Esophagus muscularis mucosa (tissue), 4 donors: ENCODE data around the gene POLR2E. TPM values are rescaled to one million over a fixed set of nuclear protein-coding genes. Genes with fewer than 3 reads are reported as not detected.
A peak's percentile ranks its signal among the peaks of the same experiment; 100 is the strongest.

Experiments
- DNase-seq: peaks from one replicate; pipeline ENCODE4 v3.0.0-alpha.2; 2017; ENCODE audit errors: extremely low spot score
- H3K27ac ChIP-seq, 4 donors: fragments of 200-600 bp; sonication (generic); replicated peaks in 1 of 4; 1 replicate in 3 of 4; 2 replicates in 1 of 4; pipeline ENCODE4 v1.5.1; 2016 to 2019; ENCODE audit warnings: mild to moderate bottlenecking in 1 of 4
- H3K27me3 ChIP-seq, 4 donors: fragments of 200-600 bp; sonication (generic); one replicate each; pipeline versions ENCODE4 v1.5.1 to v1.6.0; 2016 to 2019
- H3K36me3 ChIP-seq, 4 donors: fragments of 200-600 bp; sonication (generic); one replicate each; pipeline ENCODE4 v1.5.1; 2016 to 2019
- H3K4me1 ChIP-seq, 4 donors: fragments of 200-600 bp; sonication (generic); one replicate each; pipeline ENCODE4 v1.5.1; 2016 to 2019
- H3K4me3 ChIP-seq, 4 donors: fragments of 200-600 bp; sonication (generic); 1 replicate in 2 of 4; 2 replicates in 2 of 4; pipeline ENCODE4 v1.5.1; 2016 to 2019; ENCODE audit warnings: mild to moderate bottlenecking in 4 of 4, moderate library complexity in 1 of 4
- H3K9me3 ChIP-seq, 4 donors: fragments of 200-600 bp; sonication (generic); 1 replicate in 3 of 4; 2 replicates in 1 of 4; pipeline ENCODE4 v1.5.1; 2016 to 2019
- EP300 ChIP-seq: sonication (generic); formaldehyde crosslinking; IDR thresholded peaks from one replicate; pipeline ENCODE4 v1.6.1; 2017; ENCODE audit warnings: antibody characterized with exemption
- POLR2A ChIP-seq: fragments of 450-650 bp; IDR thresholded peaks from one replicate; pipeline ENCODE4 v1.6.1; 2017; ENCODE audit warnings: antibody characterized with exemption, moderate library complexity, mild to moderate bottlenecking, low read depth
- POLR2AphosphoS5 ChIP-seq, 2 donors: sonication (generic); formaldehyde crosslinking; IDR thresholded peaks; one replicate each; pipeline ENCODE4 v1.6.1; 2017; ENCODE audit warnings: antibody characterized with exemption in 2 of 2
- WGBS: methylation state at CpG from one replicate; pipeline ENCODE4 v1.1.5; 2018; 5-methylcytosine and 5-hydroxymethylcytosine counted together
- intact Hi-C: fragments of 100-400 bp; cut with DNase I; formaldehyde crosslinking; loops from one replicate; pipeline ENCODE4 v1.15.1; 2023
- total RNA-seq, 4 donors: library from RNA; depleted of rRNA; stranded (reverse); fragments of >200 nt; gene quantifications; one replicate each; pipeline versions ENCODE4 v1.1.0 to v1.2.1, GENCODE V29; 2016
- TF ChIP-seq, protein P1 (sequence below), 3 experiments: fragments of 200-600 bp in 2 of 3; fragments of 450-650 bp in 1 of 3; sonication (generic) in 2 of 3; IDR thresholded peaks; one replicate each; pipeline ENCODE4 v1.5.1; 2017 to 2019; ENCODE audit warnings: antibody characterized with exemption in 3 of 3, mild to moderate bottlenecking in 2 of 3, moderate library complexity in 1 of 3

Gene POLR2E
- total RNA-seq, 4 donors from 2014 or later = 96.8 to 198 (median 135) TPM

GRCh38 chr19:1073063-1073955 is 21.9 kb downstream of the POLR2E start:
- intact Hi-C loops = no loop called here
- Histone ChIP-seq H3K4me1 (peaks cover 7 to 31% (median 25%) of the 10 kb centered on the region in 4 donors), H3K27ac (no peak overlapping the region), H3K27me3 (peaks cover 8 to 63% (median 23%) of the 10 kb centered on the region in 4 donors), H3K36me3 (no peaks in the 10 kb centered on the region), H3K4me3 (no peak overlapping the region), H3K9me3 (no peaks in the 10 kb centered on the region)
- TF ChIP-seq POLR2A = no peak
- no peak for TF ChIP-seq POLR2AphosphoS5 (IDR thresholded peaks at IDR 0.05)
- no peak for DNase-seq
- 91% methylated on average over 16 of the region's 30 CpGs for WGBS

GRCh38 chr19:1072371-1073015 is 22.7 kb downstream of the POLR2E start:
- Histone ChIP-seq H3K27ac (no peak overlapping the region), H3K4me1 (peaks cover 8 to 33% (median 32%) of the 10 kb centered on the region in 4 donors), H3K9me3 (no peaks in the 10 kb centered on the region), H3K36me3 (no peaks in the 10 kb centered on the region), H3K4me3 (no peak overlapping the region), H3K27me3 (peaks cover 8 to 72% (median 31%) of the 10 kb centered on the region in 4 donors)
- intact Hi-C loops = no loop called here
- 86% methylated on average over 11 of the region's 11 CpGs for WGBS
- TF ChIP-seq POLR2A (no peak), POLR2AphosphoS5 (IDR thresholded peaks at IDR 0.05) (no peak), EP300 (no peak)
- TF ChIP-seq, protein P1, sequence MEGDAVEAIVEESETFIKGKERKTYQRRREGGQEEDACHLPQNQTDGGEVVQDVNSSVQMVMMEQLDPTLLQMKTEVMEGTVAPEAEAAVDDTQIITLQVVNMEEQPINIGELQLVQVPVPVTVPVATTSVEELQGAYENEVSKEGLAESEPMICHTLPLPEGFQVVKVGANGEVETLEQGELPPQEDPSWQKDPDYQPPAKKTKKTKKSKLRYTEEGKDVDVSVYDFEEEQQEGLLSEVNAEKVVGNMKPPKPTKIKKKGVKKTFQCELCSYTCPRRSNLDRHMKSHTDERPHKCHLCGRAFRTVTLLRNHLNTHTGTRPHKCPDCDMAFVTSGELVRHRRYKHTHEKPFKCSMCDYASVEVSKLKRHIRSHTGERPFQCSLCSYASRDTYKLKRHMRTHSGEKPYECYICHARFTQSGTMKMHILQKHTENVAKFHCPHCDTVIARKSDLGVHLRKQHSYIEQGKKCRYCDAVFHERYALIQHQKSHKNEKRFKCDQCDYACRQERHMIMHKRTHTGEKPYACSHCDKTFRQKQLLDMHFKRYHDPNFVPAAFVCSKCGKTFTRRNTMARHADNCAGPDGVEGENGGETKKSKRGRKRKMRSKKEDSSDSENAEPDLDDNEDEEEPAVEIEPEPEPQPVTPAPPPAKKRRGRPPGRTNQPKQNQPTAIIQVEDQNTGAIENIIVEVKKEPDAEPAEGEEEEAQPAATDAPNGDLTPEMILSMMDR (IDR thresholded peaks at IDR 0.05) = no peak
- DNase-seq = no peak

DNA sequence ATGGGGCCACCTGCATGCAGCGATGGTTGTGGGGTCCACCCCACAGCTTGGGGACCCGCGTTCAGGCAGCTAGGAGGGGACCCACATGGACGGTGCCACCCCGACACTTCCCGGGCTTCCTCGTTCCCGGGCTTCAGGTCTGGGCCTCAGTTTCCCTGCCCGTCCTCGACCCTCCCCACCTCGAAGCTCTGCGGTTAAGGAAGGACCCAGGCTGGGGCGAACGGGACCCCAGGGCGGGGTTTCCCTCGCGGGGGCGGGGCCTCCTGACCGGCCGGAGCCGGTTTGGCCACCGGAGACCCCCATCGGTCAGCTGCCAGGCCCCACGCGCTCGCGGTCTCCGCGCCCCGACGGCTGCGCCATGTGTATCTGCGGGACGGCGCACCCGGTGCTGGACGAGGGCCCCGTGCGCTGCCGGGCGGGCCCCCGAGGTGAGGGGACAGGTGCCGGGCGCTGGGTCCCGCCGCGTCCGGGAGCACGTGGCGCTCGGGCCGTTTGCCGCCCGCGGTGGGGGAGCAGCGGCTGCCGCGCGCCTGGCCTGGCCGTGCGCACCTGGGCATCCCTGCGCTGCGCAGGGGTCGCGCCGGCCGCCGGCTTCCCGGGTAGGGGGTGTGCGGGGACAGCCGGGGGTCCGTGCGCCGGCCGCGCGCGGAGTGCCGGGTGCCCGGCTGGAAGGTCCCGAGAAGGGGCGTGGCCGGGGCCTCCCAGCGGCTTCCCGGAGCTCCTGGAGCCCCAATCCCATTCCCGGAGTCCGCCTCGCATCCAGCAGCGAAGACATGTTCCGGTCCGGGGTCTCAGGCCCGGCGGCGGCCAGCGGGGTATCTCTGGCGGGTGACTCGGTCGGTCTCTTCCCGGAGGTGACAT is 24.0 kb downstream of the POLR2E start:
- intact Hi-C loops = no loop called here
- peak overlapping the region; percentile 6 to 45 (median 16) for H3K4me3 ChIP-seq
- 52% methylated on average over 23 of the region's 99 CpGs for WGBS

DNA sequence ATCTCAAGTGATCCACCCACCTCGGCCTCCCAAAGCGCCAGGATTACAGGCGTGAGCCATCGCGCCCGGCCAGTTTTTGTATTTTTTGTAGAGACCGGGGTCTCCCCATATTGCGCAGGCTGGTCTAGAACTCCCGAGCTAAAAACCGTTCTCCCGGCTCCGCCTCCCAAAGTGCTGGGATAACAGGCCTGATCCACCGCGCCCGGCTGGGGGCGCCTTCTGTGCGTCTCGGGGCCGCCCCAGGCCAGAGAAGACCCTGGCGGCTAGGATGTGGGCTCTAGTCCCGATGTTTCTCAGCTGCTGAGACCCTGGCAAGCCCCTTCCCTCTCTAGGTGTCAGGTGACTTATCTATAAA is 24.6 kb downstream of the POLR2E start:
- no peak overlapping the region for H3K4me3 ChIP-seq
- no peaks in the 10 kb centered on the region for H3K36me3 ChIP-seq
- WGBS = 27% methylated on average over 8 of the region's 21 CpGs
- H3K27ac ChIP-seq = no peak overlapping the region
- TF ChIP-seq, protein P1 (IDR thresholded peaks at IDR 0.05) = no peak
- TF ChIP-seq POLR2AphosphoS5 (IDR thresholded peaks at IDR 0.05) (no peak), POLR2A (no peak), EP300 (no peak)
- intact Hi-C loops = no loop called here
- peaks cover 19 to 53% (median 48%) of the 10 kb centered on the region in 4 donors for H3K4me1 ChIP-seq
- peaks cover 15 to 91% (median 47%) of the 10 kb centered on the region in 4 donors for H3K27me3 ChIP-seq
- H3K9me3 ChIP-seq = no peaks in the 10 kb centered on the region
- DNase-seq = no peak

More for the DNA sequence above, 24.0 kb downstream of the POLR2E start:
- H3K9me3 ChIP-seq = no peaks in the 10 kb centered on the region
- no peak for DNase-seq
- no peaks in the 10 kb centered on the region for H3K36me3 ChIP-seq
- H3K27ac ChIP-seq = no peak overlapping the region
- H3K27me3 ChIP-seq = peaks cover 15 to 85% (median 44%) of the 10 kb centered on the region in 4 donors
- peaks cover 19 to 47% (median 43%) of the 10 kb centered on the region in 4 donors for H3K4me1 ChIP-seq
- TF ChIP-seq POLR2A (no peak), POLR2AphosphoS5 (IDR thresholded peaks at IDR 0.05) (no peak), EP300 (no peak)
- TF ChIP-seq, protein P1 (IDR thresholded peaks at IDR 0.05) = no peak
